Kidney (tissue), 14 donors: ENCODE measurements around the gene FBXL16. TPM values are rescaled to one million over a fixed set of nuclear protein-coding genes. Genes with fewer than 3 reads are reported as not detected.

ENCODE experiments used
- DNase-seq, 5 donors: peaks; one replicate each; pipeline ENCODE4 v3.0.0-alpha.2; 2013 to 2020
- FAIRE-seq: peaks from 2 replicates; lab custom pipeline; 2012; peaks lifted over from hg19 to GRCh38; lab: Jason Lieb, UNC
- H3K27ac ChIP-seq, 2 donors: one replicate each; pipeline ENCODE4 v1.7.0; 2013; ENCODE audit warnings: low read depth in 2 of 2, low read length in 2 of 2, inconsistent platforms in 1 of 2
- H3K27me3 ChIP-seq: one replicate; pipeline ENCODE4 v1.7.1; 2013; ENCODE audit warnings: low read length, inconsistent platforms; ENCODE audit not compliant: control insufficient read depth, insufficient read depth
- H3K36me3 ChIP-seq, 3 donors: one replicate each; pipeline versions ENCODE4 v1.7.0 to v1.7.1; 2013; ENCODE audit warnings: low read length in 3 of 3, control low read depth in 1 of 3, inconsistent platforms in 1 of 3; ENCODE audit not compliant: insufficient read depth in 3 of 3, control insufficient read depth in 2 of 3
- H3K4me1 ChIP-seq, 3 donors: one replicate each; pipeline versions ENCODE4 v1.7.0 to v1.7.1; 2013; ENCODE audit warnings: low read length in 3 of 3, inconsistent platforms in 1 of 3, low read depth in 1 of 3; ENCODE audit not compliant: control insufficient read depth in 2 of 3, insufficient read depth in 2 of 3
- H3K4me3 ChIP-seq, 3 donors: one replicate each; pipeline versions ENCODE4 v1.7.0 to v1.8.1; 2013; ENCODE audit warnings: low read length in 3 of 3, control low read depth in 1 of 3, inconsistent platforms in 1 of 3
- H3K9ac ChIP-seq, 3 donors: one replicate each; pipeline versions ENCODE4 v1.7.0 to v1.7.1; 2013; ENCODE audit warnings: low read length in 3 of 3, control low read depth in 1 of 3, inconsistent platforms in 1 of 3
- H3K9me3 ChIP-seq, 3 donors: one replicate each; pipeline versions ENCODE4 v1.7.0 to v1.7.1; 2013; ENCODE audit warnings: low read length in 3 of 3, control low read depth in 1 of 3, inconsistent platforms in 1 of 3; ENCODE audit not compliant: control insufficient read depth in 2 of 3, insufficient read depth in 1 of 3
- intact Hi-C: fragments of 100-400 bp; cut with DNase I; formaldehyde crosslinking; loops from one replicate; pipeline ENCODE4 v1.11.1; 2022
- polyA plus RNA-seq: library from polyadenylated mRNA; stranded (reverse); fragments of 350-450 nt; fragmentation: Illumina TruSeq; extraction: RNeasy Lipid Tissue Mini Kit (QIAGEN cat#74804); gene quantifications from one replicate; pipeline ENCODE4 v1.2.3, GENCODE V29; 2014; ENCODE audit warnings: low read depth, low replicate concordance; ENCODE audit not compliant: insufficient read depth
- total RNA-seq: library from RNA; stranded (reverse); fragmentation: NEBNext Ultra II Directional; extraction: Animal tissue kit (Norgen Biotek cat#: 25700); gene quantifications from one replicate; pipeline ENCODE4 v1.2.1, GENCODE V29; 2021
- TF ChIP-seq, protein P1 (sequence below): IDR thresholded peaks from 3 replicates; pipeline ENCODE4 v1.5.1; 2012; ENCODE audit warnings: mild to moderate bottlenecking, moderate library complexity, borderline replicate concordance; ENCODE audit not compliant: insufficient read depth; ENCODE audit errors: extremely low read depth
- donor health status: control.
- donor health status: control.
- donor health status: control.
- donor health status: control.
- donor health status: control.
- donor health status: DM: yes; HTN: yes; CAD: no.
- donor health status: Normal renal cell carcinoma (clear cell type).

Gene FBXL16
- total and polyA plus RNA-seq, 2 donors from 2014 or later, result 12.0 to 44.9 TPM

- H3K36me3 ChIP-seq, result peaks cover 5 to 22% (median 8%) of the 10 kb centered on the region in 3 donors
- FAIRE-seq (no peak), DNase-seq (no peak)
- H3K4me1 ChIP-seq, result peaks cover 0 to 42% (median 12%) of the 10 kb centered on the region in 3 donors
- intact Hi-C loops, result no loop called here
- peak overlapping the region in 1 of 3 donors; percentile 73 for H3K4me3 ChIP-seq
- no peak overlapping the region for H3K27ac ChIP-seq
- TF ChIP-seq, protein P1, sequence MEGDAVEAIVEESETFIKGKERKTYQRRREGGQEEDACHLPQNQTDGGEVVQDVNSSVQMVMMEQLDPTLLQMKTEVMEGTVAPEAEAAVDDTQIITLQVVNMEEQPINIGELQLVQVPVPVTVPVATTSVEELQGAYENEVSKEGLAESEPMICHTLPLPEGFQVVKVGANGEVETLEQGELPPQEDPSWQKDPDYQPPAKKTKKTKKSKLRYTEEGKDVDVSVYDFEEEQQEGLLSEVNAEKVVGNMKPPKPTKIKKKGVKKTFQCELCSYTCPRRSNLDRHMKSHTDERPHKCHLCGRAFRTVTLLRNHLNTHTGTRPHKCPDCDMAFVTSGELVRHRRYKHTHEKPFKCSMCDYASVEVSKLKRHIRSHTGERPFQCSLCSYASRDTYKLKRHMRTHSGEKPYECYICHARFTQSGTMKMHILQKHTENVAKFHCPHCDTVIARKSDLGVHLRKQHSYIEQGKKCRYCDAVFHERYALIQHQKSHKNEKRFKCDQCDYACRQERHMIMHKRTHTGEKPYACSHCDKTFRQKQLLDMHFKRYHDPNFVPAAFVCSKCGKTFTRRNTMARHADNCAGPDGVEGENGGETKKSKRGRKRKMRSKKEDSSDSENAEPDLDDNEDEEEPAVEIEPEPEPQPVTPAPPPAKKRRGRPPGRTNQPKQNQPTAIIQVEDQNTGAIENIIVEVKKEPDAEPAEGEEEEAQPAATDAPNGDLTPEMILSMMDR, result no peak
- H3K9ac ChIP-seq, result no peak overlapping the region
- no peaks in the 10 kb centered on the region for H3K27me3 ChIP-seq
- no peaks in the 10 kb centered on the region for H3K9me3 ChIP-seq
Measured at GRCh38 chr16:682493-683395, 22.9 kb downstream of the FBXL16 start.

- FAIRE-seq (no peak), DNase-seq (no peak)
- H3K27me3 ChIP-seq, result no peaks in the 10 kb centered on the region
- no peak overlapping the region for H3K9ac ChIP-seq
- intact Hi-C loops, result no loop called here
- H3K4me3 ChIP-seq, result peak overlapping the region in 1 of 3 donors; percentile 79
- peaks cover 0 to 42% (median 12%) of the 10 kb centered on the region in 3 donors for H3K4me1 ChIP-seq
- TF ChIP-seq, protein P1, result no peak
- no peaks in the 10 kb centered on the region for H3K9me3 ChIP-seq
- peak overlapping the region in 1 of 2 donors; percentile 34 for H3K27ac ChIP-seq
- peaks cover 5 to 21% (median 8%) of the 10 kb centered on the region in 3 donors for H3K36me3 ChIP-seq
Measured at GRCh38 chr16:681746-682427, 23.7 kb downstream of the FBXL16 start.

- Histone ChIP-seq H3K9ac (peak overlapping the region in 2 of 3 donors; percentile 64 to 71), H3K4me3 (peak overlapping the region; percentile 42 to 79 (median 77)), H3K4me1 (peaks cover 0 to 42% (median 12%) of the 10 kb centered on the region in 3 donors), H3K9me3 (no peaks in the 10 kb centered on the region), H3K27me3 (no peaks in the 10 kb centered on the region), H3K27ac (peak overlapping the region in 1 of 2 donors; percentile 34), H3K36me3 (peaks cover 5 to 19% (median 8%) of the 10 kb centered on the region in 3 donors)
- FAIRE-seq, result no peak
- no peak for DNase-seq
- intact Hi-C loops, result no loop called here
- TF ChIP-seq, protein P1, result no peak
Measured at GRCh38 chr16:680967-681745, 24.4 kb downstream of the FBXL16 start.
